Lower lobe of right lung (tissue), 2 donors: ENCODE measurements around the gene TMEM184B. TPM values are rescaled to one million over a fixed set of nuclear protein-coding genes. Genes with fewer than 3 reads are reported as not detected.

Experiments
- ATAC-seq, 2 donors: fragments of 200-7000 bp; cut with Tn5 transposase; one replicate each; pipeline ENCODE4 v1.9.1; 2020 to 2022; ENCODE audit warnings: mild to moderate bottlenecking in 2 of 2, moderate library complexity in 2 of 2
- DNase-seq: peaks from one replicate; pipeline ENCODE4 v3.0.0-alpha.2; 2020
- H3K27ac ChIP-seq: fragments of 200-600 bp; one replicate; pipeline ENCODE4 v1.8.0; 2022
- H3K27me3 ChIP-seq: fragments of 200-600 bp; one replicate; pipeline ENCODE4 v1.8.0; 2022; ENCODE audit warnings: low read depth
- H3K36me3 ChIP-seq: fragments of 200-600 bp; one replicate; pipeline ENCODE4 v1.8.0; 2022; ENCODE audit warnings: mild to moderate bottlenecking
- H3K4me1 ChIP-seq: fragments of 200-600 bp; one replicate; pipeline ENCODE4 v1.8.0; 2022
- H3K4me3 ChIP-seq: fragments of 200-600 bp; one replicate; pipeline ENCODE4 v1.8.0; 2022; ENCODE audit warnings: mild to moderate bottlenecking
- H3K9me3 ChIP-seq: fragments of 200-600 bp; one replicate; pipeline ENCODE4 v1.8.0; 2022
- CTCF ChIP-seq: fragments of 200-600 bp; IDR thresholded peaks from one replicate; pipeline ENCODE4 v1.8.0; 2022; ENCODE audit warnings: antibody characterized with exemption, mild to moderate bottlenecking
- intact Hi-C: fragments of 100-400 bp; cut with DNase I; formaldehyde crosslinking; loops from one replicate; pipeline ENCODE4 v1.11.0; 2022
- long read RNA-seq: library from polyadenylated mRNA; unstranded; transcript quantifications from one replicate; pipeline ENCODE4 v2.0.0, GENCODE V29; 2021
- total RNA-seq: library from RNA; stranded (reverse); fragmentation: NEBNext Ultra II Directional; extraction: Animal tissue kit (Norgen Biotek cat#: 25700); gene quantifications from one replicate; pipeline ENCODE4 v1.2.1, GENCODE V29; 2021
- donor health status: DM: no; HTN: yes; CAD: no; lungs with severe emphysema.

Gene TMEM184B
- total RNA-seq = 77.7 TPM
- long read RNA-seq, full-length matches to known transcripts = 112 of 175 reads
- long read RNA-seq, partial matches to known transcripts = 44 of 175 reads
- long read RNA-seq, other reads (novel, unspliced or antisense) = 19 of 175 reads

GRCh38 chr22:38272373-38273134 lies at the start of gene TMEM184B:
Gene TMEM184B, minus strand, starts transcription at chr22:38273010. Its CDS starts 25,049 bp downstream, at chr22:38247961.
- no peak for TF ChIP-seq CTCF
- Histone ChIP-seq H3K9me3 (no peaks in the 10 kb centered on the region), H3K27me3 (no peaks in the 10 kb centered on the region), H3K4me1 (peaks cover 28% of the 10 kb centered on the region), H3K27ac (peak within 1 kb of the TSS; percentile 90), H3K4me3 (peak within 1 kb of the TSS; percentile 97), H3K36me3 (no peaks in the 10 kb centered on the region)
- DNase-seq = peak; percentile 81
- peak; percentile 94 to 95 for ATAC-seq
- intact Hi-C loops = no loop called here

- TF ChIP-seq CTCF = no peak
- no peak overlapping the region for H3K27ac ChIP-seq
- H3K27me3 ChIP-seq = no peaks in the 10 kb centered on the region
- no peak overlapping the region for H3K4me3 ChIP-seq
- H3K36me3 ChIP-seq = no peaks in the 10 kb centered on the region
- ATAC-seq = no peak
- peaks cover 17% of the 10 kb centered on the region for H3K4me1 ChIP-seq
- intact Hi-C loops = no loop called here
- no peaks in the 10 kb centered on the region for H3K9me3 ChIP-seq
- no peak for DNase-seq
These were observed 48.0 kb upstream of the TMEM184B start for GRCh38 chr22:38320605-38321402.

- TF ChIP-seq CTCF = no peak
- no peaks in the 10 kb centered on the region for H3K36me3 ChIP-seq
- peak overlapping the region; percentile 95 for H3K27ac ChIP-seq
- H3K4me3 ChIP-seq = no peak overlapping the region
- H3K4me1 ChIP-seq = peaks cover 32% of the 10 kb centered on the region
- ATAC-seq = no peak
- no peak for DNase-seq
- intact Hi-C loops = no loop called here
- no peaks in the 10 kb centered on the region for H3K27me3 ChIP-seq
- H3K9me3 ChIP-seq = no peaks in the 10 kb centered on the region
These were observed 46.3 kb upstream of the TMEM184B start for GRCh38 chr22:38318792-38319773.

GRCh38 chr22:38317995-38318715 lies 45.3 kb upstream of the TMEM184B start:
- Histone ChIP-seq H3K9me3 (no peaks in the 10 kb centered on the region), H3K36me3 (peaks cover 9% of the 10 kb centered on the region), H3K27ac (peak overlapping the region; percentile 95), H3K4me3 (peak overlapping the region; percentile 53), H3K27me3 (no peaks in the 10 kb centered on the region), H3K4me1 (peaks cover 42% of the 10 kb centered on the region)
- no peak for TF ChIP-seq CTCF
- peak; percentile 75 for DNase-seq
- ATAC-seq = peak; percentile 71 to 80
- intact Hi-C loops = no loop called here
